Stimulated activated CD8-positive, alpha-beta memory T cell treated with anti-CD3 and anti-CD28 coated beads, Interleukin-4, amount 100 ng/mL, for 1 hour (primary cell): ENCODE data around the gene UQCC5.

Source experiments
- DNase-seq, 2 donors: peaks; one replicate each; pipeline ENCODE4 v3.0.0-alpha.2; 2020; ENCODE audit warnings: low read depth in 2 of 2, low spot score in 1 of 2

Gene UQCC5

GRCh38 chr3:52532838-52533622 is 3.4 kb upstream of the UQCC5 start:
- no peak for DNase-seq

GRCh38 chr3:52533623-52534280 is 2.7 kb upstream of the UQCC5 start, which contains the start of gene NT5DC2:
TSS of gene NT5DC2 (minus strand) at chr3:52533857. CDS start at chr3:52533737, 120 bp downstream.
- DNase-seq: peak; percentile 20 to 24

GRCh38 chr3:52534281-52535183 is 1.9 kb upstream of the UQCC5 start:
- DNase-seq: no peak

GRCh38 chr3:52535411-52536111 is 844 bp upstream of the UQCC5 start:
- DNase-seq: no peak

- no peak for DNase-seq
Measured at GRCh38 chr3:52536112-52536368, 365 bp upstream of the UQCC5 start.

- no peak for DNase-seq
Measured at GRCh38 chr3:52537165-52537620, 788 bp downstream of the UQCC5 start.

- no peak for DNase-seq
Measured at GRCh38 chr3:52537726-52538421, 1.5 kb downstream of the UQCC5 start.

- DNase-seq: no peak
Measured at GRCh38 chr3:52539010-52539653, 2.7 kb downstream of the UQCC5 start.

DNA sequence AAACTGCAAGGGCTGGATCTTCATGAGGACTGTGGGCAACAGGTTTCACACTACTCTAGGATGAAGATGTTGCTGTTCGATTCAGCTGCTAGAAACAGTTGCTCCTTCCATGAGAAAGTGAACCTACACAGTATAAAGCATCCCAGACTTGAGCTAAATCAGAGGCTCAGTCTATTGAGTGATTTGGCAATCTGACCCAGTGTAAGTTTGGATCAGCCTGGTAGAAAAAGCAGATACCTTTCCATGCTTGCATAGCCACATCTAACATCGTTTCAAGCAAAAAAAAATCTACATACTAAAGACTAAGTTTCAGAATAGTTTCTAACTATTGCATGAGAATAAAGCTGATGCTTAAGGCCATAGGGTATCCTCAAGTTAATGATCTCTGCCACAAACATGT is 4.6 kb downstream of the UQCC5 start:
- DNase-seq: no peak

DNA sequence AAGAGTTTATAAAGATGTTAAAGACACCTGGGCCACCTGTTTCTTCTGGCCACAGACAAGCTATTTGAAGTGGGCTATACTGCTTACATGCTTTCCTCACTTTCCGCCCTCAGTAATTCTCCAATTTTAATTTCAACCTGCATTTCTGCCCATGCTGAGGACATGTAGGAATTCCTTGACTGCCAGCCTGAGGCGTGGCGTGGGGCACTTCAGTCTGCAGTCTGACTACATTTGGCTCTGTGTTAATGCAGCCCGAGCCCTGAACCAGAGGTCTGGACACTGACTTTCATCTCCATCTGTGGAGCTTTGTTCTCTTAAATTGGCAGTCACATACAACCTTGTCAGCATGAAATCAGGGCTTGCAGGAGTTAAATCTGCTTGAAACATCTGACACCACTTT is 8.5 kb downstream of the UQCC5 start:
- DNase-seq: no peak

DNA sequence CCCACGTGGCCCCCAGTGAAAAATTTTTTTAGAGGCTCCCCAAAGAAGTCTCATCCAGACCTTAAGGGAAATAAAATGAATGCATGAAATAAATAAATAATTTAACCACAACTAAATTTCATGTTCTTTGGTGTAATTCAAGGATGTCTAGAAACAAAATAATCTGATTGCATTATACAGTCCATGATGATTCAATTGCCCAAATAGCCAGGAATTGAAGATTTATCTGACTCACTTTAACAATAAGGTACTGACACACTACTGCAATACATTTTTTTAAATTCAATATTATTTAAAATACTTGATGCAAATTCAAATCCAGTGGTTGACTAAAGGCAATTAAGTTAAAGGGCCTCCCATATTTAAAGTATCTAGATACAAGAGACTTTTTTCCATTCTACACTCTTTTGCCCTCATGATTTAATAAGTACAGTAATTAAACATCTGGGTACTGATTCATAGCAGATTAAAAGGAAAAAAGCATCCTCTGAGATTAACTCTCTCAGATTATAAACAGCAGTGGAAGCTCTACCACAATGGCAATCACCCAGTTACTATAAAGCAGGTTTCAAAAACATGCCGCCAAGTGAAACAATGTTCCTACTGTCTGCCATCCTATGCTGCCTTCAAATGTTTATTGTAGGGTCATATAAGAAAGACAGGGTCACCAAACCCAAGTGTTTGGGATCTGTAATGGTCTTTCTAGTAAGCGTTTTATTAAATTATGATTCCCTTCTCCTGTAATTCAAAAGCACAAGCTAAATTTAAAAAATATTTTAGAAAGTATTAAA is 9.9 kb downstream of the UQCC5 start:
- DNase-seq: no peak

GRCh38 chr3:52547143-52547542 is 10.7 kb downstream of the UQCC5 start:
- no peak for DNase-seq

DNA sequence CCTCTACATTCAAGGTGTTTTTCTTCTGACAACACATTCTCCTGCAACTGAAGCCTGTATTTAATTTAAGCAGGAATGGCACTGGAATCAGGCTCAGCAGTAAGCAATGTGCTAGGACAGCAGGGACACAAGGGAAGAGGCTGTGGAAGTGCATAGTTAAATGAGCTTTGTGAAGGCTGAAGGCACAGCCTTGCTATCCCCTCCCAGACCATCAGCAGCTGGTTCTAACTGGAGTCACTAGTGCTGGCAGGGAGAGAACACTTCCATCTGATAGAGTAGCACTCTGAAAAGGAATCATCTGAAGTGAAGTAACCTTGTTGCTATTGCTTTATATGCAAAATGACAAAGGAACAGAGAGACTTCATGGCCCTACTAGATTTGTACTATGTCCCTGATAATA is 14.7 kb downstream of the UQCC5 start:
- DNase-seq: no peak

- no peak for DNase-seq
Measured at GRCh38 chr3:52552089-52552488, 15.7 kb downstream of the UQCC5 start.

- DNase-seq: no peak
Measured at GRCh38 chr3:52554026-52554755, 17.8 kb downstream of the UQCC5 start.

GRCh38 chr3:52555056-52555455 is 18.7 kb downstream of the UQCC5 start:
- DNase-seq: no peak

DNA sequence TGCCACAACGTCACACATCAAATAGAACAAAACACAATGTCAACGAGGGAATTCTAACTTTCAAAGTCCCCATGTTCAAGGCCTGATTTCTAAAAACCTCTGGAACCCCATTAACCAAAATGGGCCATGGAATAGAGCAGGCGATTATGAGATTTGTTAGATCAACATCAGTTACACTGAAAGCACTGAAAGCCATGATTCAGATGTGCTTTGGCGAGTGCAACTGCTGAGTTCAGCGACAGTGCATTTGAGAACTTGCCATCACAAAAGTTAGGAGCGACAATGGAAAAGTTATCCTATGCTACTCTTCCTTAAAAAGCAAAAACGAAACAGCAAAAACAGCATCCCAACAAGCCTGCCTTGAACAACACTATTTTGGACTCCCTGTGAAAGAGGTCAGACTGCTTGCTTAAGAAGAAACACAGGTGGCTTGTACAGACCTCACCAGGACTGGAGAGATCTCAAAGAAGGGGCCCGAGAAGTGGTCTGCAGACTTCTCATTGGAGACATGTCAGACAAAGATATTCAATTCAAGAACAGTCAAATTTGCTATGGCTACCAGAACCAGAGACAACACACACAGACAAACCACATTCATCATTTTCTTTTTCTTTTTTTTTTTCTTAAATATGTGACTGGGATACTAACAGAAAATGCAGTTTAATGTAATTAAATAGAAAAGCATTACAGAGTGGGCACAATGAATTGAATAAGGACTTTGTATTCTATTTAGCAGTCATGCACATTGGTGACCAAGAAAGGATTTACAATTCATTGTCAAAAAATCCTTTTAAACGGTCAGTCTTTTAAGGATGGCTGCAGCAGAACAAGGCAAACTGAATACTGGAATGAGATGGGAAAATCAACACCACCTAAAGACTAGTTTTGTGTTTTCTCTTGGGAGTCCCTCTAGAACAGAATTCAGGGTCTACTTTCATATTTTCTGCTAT is 20.9 kb downstream of the UQCC5 start:
- no peak for DNase-seq

DNA sequence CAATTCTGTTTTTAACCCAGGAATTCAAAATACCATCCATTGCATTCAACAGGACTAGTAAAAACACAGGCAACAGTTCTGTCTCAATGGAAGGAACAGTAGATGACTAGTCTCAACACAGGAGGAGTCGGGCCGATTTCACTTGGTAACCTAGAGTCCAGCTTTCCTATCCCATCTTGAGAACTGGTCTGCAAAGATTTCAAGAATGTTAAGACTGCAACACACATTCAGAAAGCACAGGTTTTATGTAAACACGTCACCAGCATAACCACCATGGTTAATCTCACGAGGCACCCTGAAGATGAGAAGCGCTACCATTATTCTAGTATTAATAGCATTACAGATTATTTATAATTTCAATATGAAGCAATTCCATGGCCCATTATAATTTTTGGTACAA is 22.0 kb downstream of the UQCC5 start:
- DNase-seq: no peak
